H1 (cell line): ENCODE results near the gene KCTD15. TPM values are rescaled to one million over a fixed set of nuclear protein-coding genes. Genes with fewer than 3 reads are reported as not detected.

Experiments used
- CTCF ChIA-PET: fragments of 300-600 bp; sonication (Branson Sonifier 250); formaldehyde crosslinking; loops from one replicate; lab custom pipeline; 2021; ENCODE audit not compliant: partially characterized antibody; lab: Charles Lee
- POLR2A ChIA-PET: fragments of 300-600 bp; sonication (Branson Sonifier 250); formaldehyde crosslinking; loops from one replicate; lab custom pipeline; 2021; ENCODE audit warnings: inconsistent platforms; ENCODE audit not compliant: partially characterized antibody; lab: Charles Lee
- DNase-seq, 2 experiments: peaks; one replicate each; pipeline versions ENCODE4 v3.0.0 to v3.0.0-alpha.2; 2010 to 2022; ENCODE audit warnings: low spot score in 2 of 2, low read depth in 1 of 2, mixed read lengths in 1 of 2
- FAIRE-seq: peaks from 2 replicates; lab custom pipeline; 2011; peaks lifted over from hg19 to GRCh38; lab: Jason Lieb, UNC
- H2AFZ ChIP-seq: 2 replicates; pipeline ENCODE4 v1.8.1; 2012; ENCODE audit warnings: low read length, inconsistent platforms
- H2AK5ac ChIP-seq: 2 replicates; pipeline ENCODE4 v1.6.1; 2013; ENCODE audit warnings: low read depth, low read length
- H2BK120ac ChIP-seq: replicated peaks from 2 replicates; pipeline ENCODE3; 2013; ENCODE audit warnings: low read depth, low read length, inconsistent platforms
- H2BK12ac ChIP-seq: 2 replicates; pipeline ENCODE4 v1.6.1; 2013; ENCODE audit warnings: low read depth, low read length
- H2BK15ac ChIP-seq: 2 replicates; pipeline ENCODE4 v1.6.1; 2013; ENCODE audit warnings: low read length
- H2BK20ac ChIP-seq: 2 replicates; pipeline ENCODE4 v1.6.1; 2013; ENCODE audit warnings: low read length
- H2BK5ac ChIP-seq: 2 replicates; pipeline ENCODE4 v1.6.1; 2013; ENCODE audit warnings: low read depth, low read length
- H3K14ac ChIP-seq: 2 replicates; pipeline ENCODE4 v1.6.1; 2013; ENCODE audit warnings: inconsistent platforms; ENCODE audit not compliant: insufficient read length
- H3K18ac ChIP-seq: 2 replicates; pipeline ENCODE4 v1.6.1; 2013; ENCODE audit warnings: low read length; ENCODE audit errors: extremely low read depth
- H3K23ac ChIP-seq: 2 replicates; pipeline ENCODE4 v1.6.1; 2013; ENCODE audit warnings: inconsistent platforms; ENCODE audit not compliant: insufficient read length
- H3K23me2 ChIP-seq: 2 replicates; pipeline ENCODE4 v1.6.1; 2013; ENCODE audit warnings: low read depth, low read length
- H3K27ac ChIP-seq: 2 replicates; pipeline ENCODE4 v1.6.1; 2011; ENCODE audit warnings: low read depth, low read length, inconsistent platforms
- H3K27me3 ChIP-seq, 4 experiments: replicated peaks in 1 of 4; 1 replicate in 1 of 4; 2 replicates in 3 of 4; pipeline versions ENCODE4 v1.6.1 to v1.8.1; 2011 to 2013; ENCODE audit warnings: low read length in 3 of 4, mild to moderate bottlenecking in 3 of 4, inconsistent platforms in 2 of 4, mixed read lengths in 2 of 4, moderate library complexity in 1 of 4; ENCODE audit not compliant: control insufficient read depth in 3 of 4, insufficient read depth in 3 of 4; ENCODE audit errors: extremely low read depth in 1 of 4
- H3K36me3 ChIP-seq, 4 experiments: 2 replicates each; pipeline versions ENCODE4 v1.6.1 to v1.8.1; 2011 to 2013; ENCODE audit warnings: mild to moderate bottlenecking in 4 of 4, low read length in 3 of 4, moderate library complexity in 2 of 4, control low read depth in 1 of 4, inconsistent platforms in 1 of 4; ENCODE audit not compliant: insufficient read depth in 4 of 4, control insufficient read depth in 2 of 4
- H3K4ac ChIP-seq: replicated peaks from 2 replicates; pipeline ENCODE3; 2013; ENCODE audit warnings: low read length, low read depth, mixed read lengths, inconsistent platforms; ENCODE audit not compliant: insufficient read length
- H3K4me1 ChIP-seq, 4 experiments: replicated peaks in 1 of 4; 1 replicate in 1 of 4; 2 replicates in 3 of 4; pipeline versions ENCODE4 v1.6.1 to v1.8.1; 2011 to 2013; ENCODE audit warnings: low read length in 3 of 4, inconsistent platforms in 2 of 4, mixed read lengths in 1 of 4; ENCODE audit not compliant: insufficient read depth in 4 of 4, control insufficient read depth in 3 of 4
- H3K4me2 ChIP-seq, 2 experiments: 2 replicates each; pipeline versions ENCODE4 v1.6.1 to v1.8.1; 2011 to 2013; ENCODE audit warnings: low read depth in 2 of 2, low read length in 2 of 2, control low read depth in 1 of 2, inconsistent platforms in 1 of 2, mild to moderate bottlenecking in 1 of 2; ENCODE audit not compliant: insufficient read depth in 1 of 2
- H3K4me3 ChIP-seq, 4 experiments: fragments of 200-600, 300-600 bp in 1 of 4; sonication (generic), shearing (Covaris generic), sonication (Bioruptor Twin) in 1 of 4; 2 replicates each; pipeline versions ENCODE4 v1.5.1 to v1.8.1; 2011 to 2016; ENCODE audit warnings: low read length in 4 of 4, low read depth in 3 of 4, control low read depth in 2 of 4, inconsistent platforms in 2 of 4, mild to moderate bottlenecking in 2 of 4, mixed read lengths in 1 of 4, moderate library complexity in 1 of 4; ENCODE audit not compliant: insufficient read depth in 2 of 4; ENCODE audit errors: extremely low read depth in 1 of 4
- H3K56ac ChIP-seq: replicated peaks from 2 replicates; pipeline ENCODE3; 2013; ENCODE audit warnings: low read depth, mild to moderate bottlenecking, mixed read lengths, low read length, inconsistent platforms; ENCODE audit not compliant: insufficient read length
- H3K79me1 ChIP-seq: 2 replicates; pipeline ENCODE4 v1.6.1; 2013; ENCODE audit warnings: low read depth, low read length, control low read depth
- H3K79me2 ChIP-seq, 2 experiments: 2 replicates each; pipeline versions ENCODE4 v1.6.1 to v1.8.1; 2012 to 2013; ENCODE audit warnings: low read length in 2 of 2, mild to moderate bottlenecking in 2 of 2, inconsistent platforms in 1 of 2; ENCODE audit not compliant: insufficient read depth in 2 of 2, control insufficient read depth in 1 of 2
- H3K9ac ChIP-seq, 4 experiments: replicated peaks in 1 of 4; 1 replicate in 1 of 4; 2 replicates in 3 of 4; pipeline versions ENCODE4 v1.6.1 to v1.8.1; 2011 to 2013; ENCODE audit warnings: low read depth in 3 of 4, low read length in 3 of 4, control low read depth in 2 of 4, mild to moderate bottlenecking in 2 of 4, moderate library complexity in 2 of 4, inconsistent platforms in 1 of 4; ENCODE audit errors: extremely low read depth in 1 of 4
- H3K9me3 ChIP-seq, 2 experiments: 2 replicates each; pipeline versions ENCODE4 v1.6.1 to v1.8.1; 2012 to 2013; ENCODE audit warnings: mild to moderate bottlenecking in 2 of 2, moderate library complexity in 2 of 2, control low read depth in 1 of 2, inconsistent platforms in 1 of 2, low read depth in 1 of 2, low read length in 1 of 2, mixed read lengths in 1 of 2; ENCODE audit not compliant: insufficient read depth in 2 of 2
- H4K20me1 ChIP-seq, 2 experiments: replicated peaks in 1 of 2; 2 replicates each; pipeline versions ENCODE3 to v1.8.1; 2011 to 2013; ENCODE audit warnings: inconsistent platforms in 2 of 2, low read length in 2 of 2, mild to moderate bottlenecking in 1 of 2; ENCODE audit not compliant: insufficient read depth in 2 of 2, control insufficient read depth in 1 of 2
- H4K5ac ChIP-seq: 2 replicates; pipeline ENCODE4 v1.6.1; 2013; ENCODE audit warnings: low read length, low read depth, mixed read lengths, inconsistent platforms; ENCODE audit not compliant: insufficient read length
- H4K8ac ChIP-seq: 2 replicates; pipeline ENCODE4 v1.8.0; 2013; ENCODE audit warnings: mild to moderate bottlenecking, moderate library complexity, low read length, inconsistent platforms; ENCODE audit not compliant: insufficient read depth; ENCODE audit errors: extremely low read depth
- H4K91ac ChIP-seq: replicated peaks from 2 replicates; pipeline ENCODE3; 2013; ENCODE audit warnings: low read length, mixed read lengths, inconsistent platforms; ENCODE audit not compliant: insufficient read length
- POU5F1 ChIP-seq: IDR thresholded peaks from 2 replicates; pipeline ENCODE4 v1.6.1; 2011; ENCODE audit warnings: low read depth, mild to moderate bottlenecking, low read length, moderate library complexity
- WGBS, 2 experiments: shearing (Covaris generic) in 1 of 2; methylation state at CpG; one replicate each; pipeline versions ENCODE4 v1.1.6 to v1.1.7; 2013 to 2015; ENCODE audit warnings: low lambda C conversion rate in 2 of 2, mixed read lengths in 2 of 2, inconsistent platforms in 1 of 2, low coverage in 1 of 2, missing lambda C conversion rate in 1 of 2; ENCODE audit not compliant: insufficient replicate concordance in 2 of 2, insufficient coverage in 1 of 2, insufficient read length in 1 of 2; ENCODE audit errors: extremely low coverage in 1 of 2, missing lambda C conversion rate in 1 of 2; 5-methylcytosine and 5-hydroxymethylcytosine counted together
- polyA plus RNA-seq, 7 experiments: library from polyadenylated mRNA; depleted of rRNA in 3 of 7; stranded (reverse) in 5 of 7; unstranded in 2 of 7; fragments of >200 nt in 5 of 7; fragments of 200-250 nt in 2 of 7; gene quantifications; 1 replicate in 5 of 7; 2 replicates in 1 of 7; 4 replicates in 1 of 7; pipeline versions ENCODE4 v1.2.1 to v1.2.3, GENCODE V29; 2011 to 2013; ENCODE audit warnings: missing spikeins in 2 of 7, mixed read lengths in 2 of 7
- total RNA-seq: library from RNA; stranded (reverse); fragmentation: NEBNext Ultra II Directional; extraction: Animal tissue kit (Norgen Biotek cat#: 25700); gene quantifications from 2 replicates; pipeline ENCODE4 v1.2.1, GENCODE V29; 2021
- TF ChIP-seq, protein P1 (sequence below): IDR thresholded peaks from 2 replicates; pipeline ENCODE4 v1.6.1; 2012; ENCODE audit warnings: inconsistent platforms

The KCTD15 gene
- total and polyA plus RNA-seq, 2 of the 8 experiments (the other 6 are each of a cell fraction or from before 2014, with no cell fraction given), result 25.1 to 27.0 TPM

DNA sequence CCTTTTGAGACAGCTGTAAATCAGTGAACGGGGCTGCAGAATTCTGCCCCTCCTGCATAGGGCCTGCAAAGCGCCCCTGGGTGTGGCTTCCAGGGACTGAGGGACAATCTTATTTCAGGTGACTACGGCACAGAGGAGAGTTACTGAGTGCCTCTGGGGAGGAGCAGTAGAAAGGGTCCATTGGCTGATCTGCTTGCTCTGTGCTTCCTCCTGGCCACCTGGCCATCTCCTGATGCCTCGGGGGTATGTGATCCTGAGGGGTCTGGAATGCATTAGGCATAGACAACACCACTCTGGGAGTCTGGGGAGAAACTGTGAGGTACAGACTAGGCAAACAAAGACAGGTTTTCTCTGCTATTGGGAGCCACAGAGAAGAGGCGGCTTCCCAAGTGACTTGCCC lies 2.8 kb downstream of the KCTD15 start:
- H3K9me3 ChIP-seq, result no peaks in the 10 kb centered on the region
- H3K4me3 ChIP-seq, result peak overlapping the region; percentile 54 to 96 (median 66); a peak in 6 of 8 replicates
- peaks cover 0 to 5% of the 10 kb centered on the region in 2 experiments for H4K20me1 ChIP-seq

More for the DNA sequence above, 2.8 kb downstream of the KCTD15 start:
- Histone ChIP-seq H3K27ac (no peak overlapping the region), H2AK5ac (0 out of 2 replicates have a peak overlapping the region, but pooled peaks have one; percentile 18), H3K23me2 (peaks cover 10% of the 10 kb centered on the region), H3K56ac (no peak overlapping the region), H3K79me2 (peaks cover 0 to 14% of the 10 kb centered on the region in 2 experiments; a peak in 1 of 4 replicates), H4K8ac (no peak overlapping the region), H3K4me1 (peaks cover 7 to 16% (median 13%) of the 10 kb centered on the region in 4 experiments), H3K4ac (no peak overlapping the region), H3K23ac (no peak overlapping the region), H3K36me3 (peaks cover 0 to 12% (median 6%) of the 10 kb centered on the region in 4 experiments; a peak in 5 of 8 replicates), H2BK5ac (no peak overlapping the region), H2BK12ac (no peak overlapping the region), H3K18ac (no peak overlapping the region), H4K91ac (no peak overlapping the region), H2BK20ac (no peak overlapping the region), H2AFZ (no peak overlapping the region), H3K79me1 (0 out of 2 replicates have a peak, but pooled peaks cover 3% of the 10 kb centered on the region), H2BK120ac (no peak overlapping the region), H3K4me2 (peak overlapping the region; percentile 84 to 99), H3K9ac (no peak overlapping the region), H4K5ac (no peak overlapping the region), H2BK15ac (no peak overlapping the region), H3K14ac (no peak overlapping the region), H3K27me3 (no peaks in the 10 kb centered on the region)
- DNase-seq (no peak), FAIRE-seq (peak; percentile 63)
- ChIA-PET POLR2A (interaction anchor here (1.7 to 4.7 kb wide), 3 partner anchors 20 to 373 kb away, joined by 6 to 35 read pairs (median 17); partner anchors contain the start of gene LSM14A), CTCF (interaction anchor here (0.6 to 1.0 kb wide), 2 partner anchors 22 to 97 kb away, joined by 3 to 4 read pairs; no protein-coding TSS in a partner anchor)
- TF ChIP-seq POU5F1, result no peak
- TF ChIP-seq, protein P1, sequence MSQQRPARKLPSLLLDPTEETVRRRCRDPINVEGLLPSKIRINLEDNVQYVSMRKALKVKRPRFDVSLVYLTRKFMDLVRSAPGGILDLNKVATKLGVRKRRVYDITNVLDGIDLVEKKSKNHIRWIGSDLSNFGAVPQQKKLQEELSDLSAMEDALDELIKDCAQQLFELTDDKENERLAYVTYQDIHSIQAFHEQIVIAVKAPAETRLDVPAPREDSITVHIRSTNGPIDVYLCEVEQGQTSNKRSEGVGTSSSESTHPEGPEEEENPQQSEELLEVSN, result no peak
- WGBS, 2 experiments, result 65% methylated on average over 5 of the region's 5 CpGs; no CpG with 5 or more reads in 1 of the 2 experiments
